ENCODE measurements around the gene C4orf50.

GRCh38 chr4:5905714-5906113 lies 112.5 kb downstream of the C4orf50 start:
- TF ChIP-seq RAD21 (IDR thresholded peaks at IDR 0.05) (no peak), EGR1 (IDR thresholded peaks at IDR 0.05; ENCODE audit: low read depth in 2 of 2) (no peak), GABPA (IDR thresholded peaks at IDR 0.05 in 1 of 2, conservative IDR thresholded peaks at IDR 0.05 in 1 of 2) (no peak), REST (IDR thresholded peaks at IDR 0.05) (no peak), NR2F2 (IDR thresholded peaks at IDR 0.05) (no peak), JUND (IDR thresholded peaks at IDR 0.05) (no peak), HNF4G (IDR thresholded peaks at IDR 0.05) (no peak), FOXA2 (IDR thresholded peaks at IDR 0.05) (no peak), YY1 (IDR thresholded peaks at IDR 0.05) (no peak)
- TF ChIP-seq, protein P1, sequence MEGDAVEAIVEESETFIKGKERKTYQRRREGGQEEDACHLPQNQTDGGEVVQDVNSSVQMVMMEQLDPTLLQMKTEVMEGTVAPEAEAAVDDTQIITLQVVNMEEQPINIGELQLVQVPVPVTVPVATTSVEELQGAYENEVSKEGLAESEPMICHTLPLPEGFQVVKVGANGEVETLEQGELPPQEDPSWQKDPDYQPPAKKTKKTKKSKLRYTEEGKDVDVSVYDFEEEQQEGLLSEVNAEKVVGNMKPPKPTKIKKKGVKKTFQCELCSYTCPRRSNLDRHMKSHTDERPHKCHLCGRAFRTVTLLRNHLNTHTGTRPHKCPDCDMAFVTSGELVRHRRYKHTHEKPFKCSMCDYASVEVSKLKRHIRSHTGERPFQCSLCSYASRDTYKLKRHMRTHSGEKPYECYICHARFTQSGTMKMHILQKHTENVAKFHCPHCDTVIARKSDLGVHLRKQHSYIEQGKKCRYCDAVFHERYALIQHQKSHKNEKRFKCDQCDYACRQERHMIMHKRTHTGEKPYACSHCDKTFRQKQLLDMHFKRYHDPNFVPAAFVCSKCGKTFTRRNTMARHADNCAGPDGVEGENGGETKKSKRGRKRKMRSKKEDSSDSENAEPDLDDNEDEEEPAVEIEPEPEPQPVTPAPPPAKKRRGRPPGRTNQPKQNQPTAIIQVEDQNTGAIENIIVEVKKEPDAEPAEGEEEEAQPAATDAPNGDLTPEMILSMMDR (IDR thresholded peaks at IDR 0.05; ENCODE audit: low read depth, low read length, missing input control): no peak
- TF ChIP-seq, protein P2, sequence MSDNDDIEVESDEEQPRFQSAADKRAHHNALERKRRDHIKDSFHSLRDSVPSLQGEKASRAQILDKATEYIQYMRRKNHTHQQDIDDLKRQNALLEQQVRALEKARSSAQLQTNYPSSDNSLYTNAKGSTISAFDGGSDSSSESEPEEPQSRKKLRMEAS (IDR thresholded peaks at IDR 0.05): no peak
- TF ChIP-seq, protein P3, sequence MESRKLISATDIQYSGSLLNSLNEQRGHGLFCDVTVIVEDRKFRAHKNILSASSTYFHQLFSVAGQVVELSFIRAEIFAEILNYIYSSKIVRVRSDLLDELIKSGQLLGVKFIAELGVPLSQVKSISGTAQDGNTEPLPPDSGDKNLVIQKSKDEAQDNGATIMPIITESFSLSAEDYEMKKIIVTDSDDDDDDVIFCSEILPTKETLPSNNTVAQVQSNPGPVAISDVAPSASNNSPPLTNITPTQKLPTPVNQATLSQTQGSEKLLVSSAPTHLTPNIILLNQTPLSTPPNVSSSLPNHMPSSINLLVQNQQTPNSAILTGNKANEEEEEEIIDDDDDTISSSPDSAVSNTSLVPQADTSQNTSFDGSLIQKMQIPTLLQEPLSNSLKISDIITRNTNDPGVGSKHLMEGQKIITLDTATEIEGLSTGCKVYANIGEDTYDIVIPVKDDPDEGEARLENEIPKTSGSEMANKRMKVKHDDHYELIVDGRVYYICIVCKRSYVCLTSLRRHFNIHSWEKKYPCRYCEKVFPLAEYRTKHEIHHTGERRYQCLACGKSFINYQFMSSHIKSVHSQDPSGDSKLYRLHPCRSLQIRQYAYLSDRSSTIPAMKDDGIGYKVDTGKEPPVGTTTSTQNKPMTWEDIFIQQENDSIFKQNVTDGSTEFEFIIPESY (IDR thresholded peaks at IDR 0.05): no peak
- TF ChIP-seq, protein P4, sequence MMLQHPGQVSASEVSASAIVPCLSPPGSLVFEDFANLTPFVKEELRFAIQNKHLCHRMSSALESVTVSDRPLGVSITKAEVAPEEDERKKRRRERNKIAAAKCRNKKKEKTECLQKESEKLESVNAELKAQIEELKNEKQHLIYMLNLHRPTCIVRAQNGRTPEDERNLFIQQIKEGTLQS (IDR thresholded peaks at IDR 0.05): no peak
